IgD-negative memory B cell (primary cell): ENCODE measurements around the gene GRIN3A. TPM values are rescaled to one million over a fixed set of nuclear protein-coding genes. Genes with fewer than 3 reads are reported as not detected.
"Not testable (repeated sequence)": the region's sequence is repeated elsewhere in the genome, so short reads cannot be mapped to it uniquely, and the experiment has no call there.

Experiments used
- H3K27ac Mint-ChIP-seq, 3 donors: one replicate each; pipeline ENCODE4 v1.8.0; 2020 to 2022; ENCODE audit warnings: mild to moderate bottlenecking in 3 of 3, mixed read lengths in 3 of 3, moderate library complexity in 1 of 3
- H3K27me3 Mint-ChIP-seq: one replicate; pipeline ENCODE4 v1.8.0; 2021; ENCODE audit warnings: mixed read lengths
- H3K36me3 Mint-ChIP-seq: one replicate; pipeline ENCODE4 v1.8.0; 2020; ENCODE audit warnings: mild to moderate bottlenecking, mixed read lengths
- H3K4me1 Mint-ChIP-seq, 3 donors: one replicate each; pipeline ENCODE4 v1.8.0; 2020 to 2022; ENCODE audit warnings: mixed read lengths in 3 of 3, mild to moderate bottlenecking in 1 of 3
- H3K4me3 Mint-ChIP-seq, 4 donors: one replicate each; pipeline ENCODE4 v1.8.0; 2020 to 2022; ENCODE audit warnings: mild to moderate bottlenecking in 4 of 4, mixed read lengths in 4 of 4, moderate library complexity in 3 of 4
- H3K9me3 Mint-ChIP-seq, 3 donors: one replicate each; pipeline ENCODE4 v1.8.0; 2020 to 2021; ENCODE audit warnings: mixed read lengths in 3 of 3, mild to moderate bottlenecking in 1 of 3
- polyA plus RNA-seq: library from polyadenylated mRNA; unstranded; fragments of 300-500 nt; fragmentation: Illumina TruSeq; gene quantifications from one replicate; pipeline ENCODE4 v1.2.3, GENCODE V29; 2021

The GRIN3A gene
- polyA plus RNA-seq, 1 donor from 2014 or later = not detected

DNA sequence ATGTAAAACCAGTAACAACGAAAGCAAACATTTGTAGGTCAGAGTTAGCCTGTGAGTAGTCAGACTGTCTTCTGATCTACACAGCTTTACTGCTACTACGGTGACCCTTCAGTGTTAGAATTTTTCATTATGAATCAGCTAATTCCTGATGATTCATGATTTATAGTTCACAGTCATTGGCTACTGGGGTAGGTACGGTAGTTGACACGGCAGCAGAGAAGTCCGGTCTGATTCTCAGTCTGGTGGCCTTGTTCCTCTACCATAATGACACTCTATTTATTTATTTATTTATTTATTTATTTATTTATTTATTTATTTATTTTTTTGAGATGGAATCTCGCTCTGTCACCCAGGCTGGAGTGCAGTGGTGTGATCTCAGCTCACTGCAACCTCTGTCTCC is 148.4 kb downstream of the GRIN3A start:
- not testable (repeated sequence) for H3K4me3 Mint-ChIP-seq, H3K27me3 Mint-ChIP-seq, H3K4me1 Mint-ChIP-seq

GRCh38 chr9:101587332-101588043 is 151.0 kb downstream of the GRIN3A start:
- H3K9me3 Mint-ChIP-seq = no peaks in the 10 kb centered on the region
- peaks cover 5% of the 10 kb centered on the region for H3K36me3 Mint-ChIP-seq
- H3K27ac Mint-ChIP-seq = no peak overlapping the region
- no peak overlapping the region for H3K4me3 Mint-ChIP-seq
- no peaks in the 10 kb centered on the region for H3K27me3 Mint-ChIP-seq
- peaks cover 0 to 2% (median 0%) of the 10 kb centered on the region in 3 donors for H3K4me1 Mint-ChIP-seq

More for the DNA sequence above, 148.4 kb downstream of the GRIN3A start:
- H3K36me3 Mint-ChIP-seq, H3K27ac Mint-ChIP-seq, H3K9me3 Mint-ChIP-seq: not testable (repeated sequence)

- Mint-ChIP-seq H3K27me3 (no peaks in the 10 kb centered on the region), H3K36me3 (peaks cover 5% of the 10 kb centered on the region), H3K4me1 (peaks cover 0 to 2% (median 0%) of the 10 kb centered on the region in 3 donors), H3K9me3 (no peaks in the 10 kb centered on the region), H3K4me3 (no peak overlapping the region), H3K27ac (no peak overlapping the region)
Observed at GRCh38 chr9:101586651-101587050, 151.8 kb downstream of the GRIN3A start.

DNA sequence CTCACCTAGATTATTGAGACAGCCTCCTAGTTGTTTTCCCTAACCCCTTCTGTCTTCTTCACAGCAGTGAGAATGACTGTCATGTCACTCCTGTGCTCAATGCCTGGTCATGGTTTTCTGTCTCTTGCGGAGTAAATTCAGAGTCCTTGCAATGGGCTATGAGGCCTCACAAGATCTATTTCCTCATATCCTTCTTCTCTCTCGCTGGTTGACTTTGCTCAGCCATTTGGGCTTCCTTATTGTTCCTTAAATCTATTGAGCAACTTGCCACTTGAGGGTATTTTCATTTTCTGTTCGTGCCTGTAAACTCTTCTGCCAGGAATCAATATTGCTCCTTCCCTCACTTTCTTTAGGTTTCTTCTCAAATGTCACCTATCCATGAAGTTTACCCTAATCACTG is 152.7 kb downstream of the GRIN3A start:
- Mint-ChIP-seq H3K4me1 (peaks cover 0 to 2% (median 0%) of the 10 kb centered on the region in 3 donors), H3K9me3 (no peaks in the 10 kb centered on the region), H3K36me3 (peaks cover 5% of the 10 kb centered on the region), H3K27me3 (no peaks in the 10 kb centered on the region), H3K27ac (no peak overlapping the region), H3K4me3 (no peak overlapping the region)

DNA sequence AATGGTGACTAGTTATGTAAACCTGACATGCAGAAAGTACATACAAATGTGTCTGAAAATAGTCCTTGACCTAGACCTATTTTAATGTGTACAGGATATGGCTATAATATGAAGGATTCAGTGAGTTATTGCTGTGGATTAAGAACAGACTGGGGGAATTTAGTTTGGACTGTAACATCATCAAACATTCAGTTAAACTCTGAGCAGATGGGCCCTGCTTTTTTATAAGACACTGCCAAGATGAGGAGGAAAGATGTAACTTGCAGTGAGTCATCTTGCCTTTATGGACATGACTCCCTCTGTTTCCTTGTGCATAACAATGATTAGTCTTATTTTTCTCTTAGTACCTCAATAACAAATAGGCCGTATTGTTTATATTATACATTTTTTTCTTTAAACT is 155.9 kb downstream of the GRIN3A start:
- H3K9me3 Mint-ChIP-seq = no peaks in the 10 kb centered on the region
- H3K36me3 Mint-ChIP-seq = peaks cover 5% of the 10 kb centered on the region
- no peak overlapping the region for H3K4me3 Mint-ChIP-seq
- H3K4me1 Mint-ChIP-seq = peaks cover 9% of the 10 kb centered on the region in 3 donors
- no peak overlapping the region for H3K27ac Mint-ChIP-seq
- no peaks in the 10 kb centered on the region for H3K27me3 Mint-ChIP-seq

DNA sequence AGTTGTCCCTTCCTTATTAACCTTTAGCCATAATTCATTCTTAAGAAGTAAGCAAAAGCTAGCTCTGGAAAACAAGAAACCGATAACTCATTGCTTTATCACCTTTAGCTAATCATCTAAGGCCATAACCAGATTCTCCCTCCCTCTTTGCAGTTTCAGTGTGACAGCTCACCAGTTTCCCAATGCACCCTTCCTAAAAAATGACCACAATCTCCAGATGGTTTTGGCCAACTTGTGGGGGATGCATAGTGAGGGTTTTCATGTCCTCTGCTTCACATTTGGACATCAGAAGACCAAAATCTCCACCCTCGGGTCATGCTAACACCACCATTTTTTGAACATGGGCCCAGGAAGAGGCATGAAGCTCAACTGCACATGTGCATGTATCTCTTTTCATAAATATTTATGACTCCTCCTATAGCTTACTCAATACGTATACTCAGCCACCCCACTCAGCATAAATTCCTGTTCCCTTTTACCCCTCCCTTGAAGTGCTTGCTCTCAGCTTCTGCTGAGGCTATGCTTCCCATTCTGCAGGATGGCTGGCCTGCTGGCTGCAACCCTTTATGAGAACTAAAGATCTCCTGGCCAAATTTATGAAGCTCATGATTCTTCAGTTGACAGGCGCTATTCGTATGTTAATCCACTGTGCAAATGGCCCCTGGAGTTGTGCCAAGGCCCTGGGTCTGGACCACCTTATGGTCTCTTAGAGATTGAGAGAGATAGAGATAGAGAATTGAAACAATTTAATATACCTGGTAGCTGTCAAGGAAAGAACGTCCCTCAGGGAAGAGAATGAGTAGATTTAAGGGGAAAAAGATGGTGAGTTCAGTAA is 158.5 kb downstream of the GRIN3A start:
- peaks cover 4% of the 10 kb centered on the region for H3K36me3 Mint-ChIP-seq
- H3K9me3 Mint-ChIP-seq = no peaks in the 10 kb centered on the region
- no peak overlapping the region for H3K27ac Mint-ChIP-seq
- peaks cover 7 to 12% (median 9%) of the 10 kb centered on the region in 3 donors for H3K4me1 Mint-ChIP-seq
- no peaks in the 10 kb centered on the region for H3K27me3 Mint-ChIP-seq
- H3K4me3 Mint-ChIP-seq = no peak overlapping the region

DNA sequence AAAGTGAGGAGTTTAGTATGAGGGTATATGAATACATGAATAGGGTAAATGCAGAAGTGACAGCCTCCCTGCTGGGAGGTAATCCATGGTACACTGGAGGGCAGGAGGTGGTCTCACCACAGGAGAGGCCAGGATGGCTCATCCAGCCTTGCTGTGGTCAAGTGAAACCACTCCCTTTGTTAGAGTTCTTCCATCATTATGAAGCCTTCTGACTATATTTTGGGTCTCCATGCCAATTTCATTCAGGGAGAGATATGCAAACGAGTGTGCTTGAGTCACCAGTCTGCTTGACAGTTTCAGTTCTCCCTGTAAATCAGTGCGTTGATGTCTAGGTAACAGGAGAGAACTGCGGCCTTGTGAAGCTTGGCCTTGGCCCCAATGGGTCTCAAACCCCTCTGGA is 160.1 kb downstream of the GRIN3A start:
- Mint-ChIP-seq H3K27ac (no peak overlapping the region), H3K9me3 (no peaks in the 10 kb centered on the region), H3K4me3 (peak overlapping the region in 1 of 4 donors; percentile 19), H3K27me3 (no peaks in the 10 kb centered on the region), H3K36me3 (peaks cover 3% of the 10 kb centered on the region), H3K4me1 (peaks cover 7 to 12% (median 9%) of the 10 kb centered on the region in 3 donors)

GRCh38 chr9:101574731-101575333 is 163.6 kb downstream of the GRIN3A start:
- no peak overlapping the region for H3K4me3 Mint-ChIP-seq

DNA sequence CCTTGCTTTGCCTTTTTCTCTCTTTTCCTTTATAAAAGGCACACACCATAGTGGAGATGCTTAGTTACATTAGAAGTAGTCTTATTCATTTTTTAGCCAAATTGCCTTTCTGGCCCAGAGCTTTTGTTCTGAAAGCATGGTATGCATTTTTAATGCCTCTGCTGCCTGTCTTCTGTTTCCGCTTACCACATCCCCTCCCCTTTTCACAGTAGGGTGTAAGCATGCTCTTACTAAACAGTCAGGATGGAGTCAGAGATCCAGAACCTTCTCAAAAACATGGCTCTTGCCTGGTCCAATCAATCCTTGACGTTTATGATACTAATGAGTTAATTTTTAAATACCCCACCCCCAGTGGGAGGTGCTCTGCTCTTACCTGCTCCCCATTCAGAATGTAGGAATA is 166.1 kb downstream of the GRIN3A start:
- Mint-ChIP-seq H3K27me3 (no peaks in the 10 kb centered on the region), H3K9me3 (no peaks in the 10 kb centered on the region), H3K4me3 (no peak overlapping the region), H3K27ac (no peak overlapping the region), H3K4me1 (peaks cover 0 to 4% (median 1%) of the 10 kb centered on the region in 3 donors), H3K36me3 (peaks cover 4% of the 10 kb centered on the region)

More at GRCh38 chr9:101574731-101575333, 163.6 kb downstream of the GRIN3A start:
- H3K27me3 Mint-ChIP-seq = no peaks in the 10 kb centered on the region
- H3K4me1 Mint-ChIP-seq = peaks cover 7 to 12% (median 9%) of the 10 kb centered on the region in 3 donors
- no peak overlapping the region for H3K27ac Mint-ChIP-seq
- H3K9me3 Mint-ChIP-seq = no peaks in the 10 kb centered on the region
- H3K36me3 Mint-ChIP-seq = peaks cover 4% of the 10 kb centered on the region

- Mint-ChIP-seq H3K9me3 (no peaks in the 10 kb centered on the region), H3K4me1 (peaks cover 0 to 1% (median 0%) of the 10 kb centered on the region in 3 donors), H3K27me3 (no peaks in the 10 kb centered on the region), H3K4me3 (no peak overlapping the region), H3K36me3 (peaks cover 4% of the 10 kb centered on the region), H3K27ac (no peak overlapping the region)
Observed at GRCh38 chr9:101571114-101571513, 167.3 kb downstream of the GRIN3A start.

GRCh38 chr9:101569741-101570501 is 168.5 kb downstream of the GRIN3A start:
- H3K4me3 Mint-ChIP-seq = no peak overlapping the region
- H3K4me1 Mint-ChIP-seq = peaks cover 0 to 1% (median 0%) of the 10 kb centered on the region in 3 donors
- peaks cover 4% of the 10 kb centered on the region for H3K36me3 Mint-ChIP-seq
- no peaks in the 10 kb centered on the region for H3K9me3 Mint-ChIP-seq
- no peak overlapping the region for H3K27ac Mint-ChIP-seq
- H3K27me3 Mint-ChIP-seq = no peaks in the 10 kb centered on the region

DNA sequence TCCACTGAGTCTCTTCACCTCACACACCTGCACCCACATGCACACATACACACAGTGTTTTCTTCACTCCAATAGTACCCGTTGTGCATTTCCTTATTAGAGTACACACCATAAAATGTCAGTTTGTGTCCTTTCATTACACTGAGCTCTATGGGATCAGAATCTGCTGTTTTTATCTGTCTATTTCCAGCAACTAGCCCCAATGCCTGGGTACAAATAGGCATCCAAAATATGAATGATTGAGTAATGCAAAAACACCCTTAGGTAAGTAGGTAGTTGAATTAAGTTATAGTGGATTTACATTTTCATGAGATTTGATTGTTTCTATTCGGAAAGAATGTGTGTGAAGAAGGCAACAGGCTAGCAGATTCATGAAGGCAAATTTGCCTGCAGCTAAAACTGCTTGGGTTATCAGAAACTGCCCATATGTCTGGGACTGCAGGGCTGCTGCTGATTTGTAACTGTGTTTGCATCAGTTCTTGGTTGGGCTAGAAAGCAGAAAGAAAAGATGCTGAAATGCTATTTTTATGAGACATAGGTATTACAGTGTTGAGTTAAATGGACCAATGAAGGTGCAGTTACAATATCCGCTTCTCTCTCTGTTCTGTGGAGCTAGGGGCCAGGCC is 170.6 kb downstream of the GRIN3A start:
- peaks cover 0 to 1% (median 0%) of the 10 kb centered on the region in 3 donors for H3K4me1 Mint-ChIP-seq
- peaks cover 9% of the 10 kb centered on the region for H3K36me3 Mint-ChIP-seq
- no peak overlapping the region for H3K4me3 Mint-ChIP-seq
- H3K9me3 Mint-ChIP-seq = no peaks in the 10 kb centered on the region
- no peak overlapping the region for H3K27ac Mint-ChIP-seq
- no peaks in the 10 kb centered on the region for H3K27me3 Mint-ChIP-seq

GRCh38 chr9:101566904-101567724 is 171.3 kb downstream of the GRIN3A start:
- Mint-ChIP-seq H3K4me3 (no peak overlapping the region), H3K36me3 (peaks cover 9% of the 10 kb centered on the region), H3K27me3 (no peaks in the 10 kb centered on the region), H3K4me1 (peaks cover 0 to 1% (median 0%) of the 10 kb centered on the region in 3 donors), H3K27ac (no peak overlapping the region), H3K9me3 (no peaks in the 10 kb centered on the region)

GRCh38 chr9:101564252-101564651 is 174.2 kb downstream of the GRIN3A start:
- Mint-ChIP-seq H3K4me3 (no peak overlapping the region), H3K27ac (no peak overlapping the region), H3K36me3 (peaks cover 20% of the 10 kb centered on the region), H3K4me1 (peaks cover 0 to 5% (median 3%) of the 10 kb centered on the region in 3 donors), H3K27me3 (no peaks in the 10 kb centered on the region), H3K9me3 (no peaks in the 10 kb centered on the region)
